Esophagus squamous epithelium (tissue), 5 donors: Measurements from ENCODE around the gene OCRL. TPM values are rescaled to one million over a fixed set of nuclear protein-coding genes. Genes with fewer than 3 reads are reported as not detected.

Experiments
- DNase-seq: peaks from one replicate; lab custom pipeline; 2025; lab: John Stamatoyannopoulos, UW
- H3K27ac ChIP-seq, 4 donors: fragments of 200-600 bp; sonication (generic); one replicate each; pipeline ENCODE4 v1.5.1; 2016 to 2019; ENCODE audit warnings: mild to moderate bottlenecking in 1 of 4
- H3K27me3 ChIP-seq, 4 donors: fragments of 200-600 bp; sonication (generic); 1 replicate in 3 of 4; 2 replicates in 1 of 4; pipeline versions ENCODE4 v1.5.1 to v1.6.0; 2017 to 2021; ENCODE audit warnings: antibody characterized with exemption in 1 of 4
- H3K36me3 ChIP-seq, 3 donors: fragments of 200-600 bp; sonication (generic); one replicate each; pipeline ENCODE4 v1.5.1; 2016 to 2019
- H3K4me1 ChIP-seq, 3 donors: fragments of 200-600 bp; sonication (generic); one replicate each; pipeline ENCODE4 v1.5.1; 2017 to 2019
- H3K4me3 ChIP-seq, 4 donors: fragments of 200-600 bp; sonication (generic); 1 replicate in 3 of 4; 2 replicates in 1 of 4; pipeline ENCODE4 v1.5.1; 2016 to 2019; ENCODE audit warnings: mild to moderate bottlenecking in 2 of 4, moderate library complexity in 1 of 4
- H3K9me3 ChIP-seq, 3 donors: fragments of 200-600 bp; sonication (generic); one replicate each; pipeline ENCODE4 v1.5.1; 2016 to 2019
- CTCF ChIP-seq, 6 experiments: fragments of 450-650 bp in 4 of 6; fragments of 200-600 bp in 2 of 6; sonication (generic) in 2 of 6; IDR thresholded peaks; one replicate each; pipeline ENCODE4 v1.5.1; 2016 to 2019; ENCODE audit warnings: antibody characterized with exemption in 6 of 6, mild to moderate bottlenecking in 4 of 6, moderate library complexity in 4 of 6
- POLR2A ChIP-seq, 4 donors: fragments of 450-650 bp; IDR thresholded peaks; one replicate each; pipeline ENCODE4 v1.6.1; 2017; ENCODE audit warnings: antibody characterized with exemption in 4 of 4, mild to moderate bottlenecking in 4 of 4, moderate library complexity in 3 of 4
- WGBS, 2 donors: methylation state at CpG; one replicate each; pipeline ENCODE4 v1.1.5; 2018; 5-methylcytosine and 5-hydroxymethylcytosine counted together
- intact Hi-C: fragments of 100-400 bp; cut with DNase I; formaldehyde crosslinking; loops from one replicate; pipeline ENCODE4 v1.15.0; 2022
- total RNA-seq, 4 donors: library from RNA; depleted of rRNA; stranded (reverse); fragments of >200 nt; gene quantifications; one replicate each; pipeline ENCODE4 v1.1.0, GENCODE V29; 2016
- donor health status: DM: yes; HTN: yes; CAD: no.

OCRL gene
- total RNA-seq, 4 donors from 2014 or later = 7.9 to 13.4 (median 10.7) TPM

GRCh38 chrX:129496625-129497024 lies 43.4 kb upstream of the OCRL start:
- 82 to 86% methylated on average over 6 of the region's 6 CpGs for WGBS, 2 donors
- TF ChIP-seq POLR2A (IDR thresholded peaks at IDR 0.05) (no peak), CTCF (IDR thresholded peaks at IDR 0.05) (no peak)
- Histone ChIP-seq H3K27ac (no peak overlapping the region), H3K4me3 (no peak overlapping the region), H3K36me3 (peaks cover 0 to 40% (median 0%) of the 10 kb centered on the region in 3 donors), H3K27me3 (no peaks in the 10 kb centered on the region), H3K9me3 (no peaks in the 10 kb centered on the region), H3K4me1 (no peaks in the 10 kb centered on the region)
- no peak for DNase-seq
- intact Hi-C loops = no loop called here

GRCh38 chrX:129497146-129497843 lies 42.8 kb upstream of the OCRL start:
- WGBS, 2 donors = 64 to 81% methylated on average over 3 of the region's 3 CpGs
- H3K4me3 ChIP-seq = no peak overlapping the region
- TF ChIP-seq CTCF (IDR thresholded peaks at IDR 0.05) = no peak
- TF ChIP-seq POLR2A (IDR thresholded peaks at IDR 0.05) = no peak
- H3K27me3 ChIP-seq = no peaks in the 10 kb centered on the region
- H3K27ac ChIP-seq = no peak overlapping the region
- peaks cover 0 to 42% (median 0%) of the 10 kb centered on the region in 3 donors for H3K36me3 ChIP-seq
- DNase-seq = no peak
- intact Hi-C loops = no loop called here
- no peaks in the 10 kb centered on the region for H3K9me3 ChIP-seq
- no peaks in the 10 kb centered on the region for H3K4me1 ChIP-seq

- Histone ChIP-seq H3K9me3 (no peaks in the 10 kb centered on the region), H3K4me3 (no peak overlapping the region), H3K27me3 (no peaks in the 10 kb centered on the region), H3K4me1 (no peaks in the 10 kb centered on the region), H3K36me3 (peaks cover 0 to 9% (median 0%) of the 10 kb centered on the region in 3 donors), H3K27ac (no peak overlapping the region)
- 71 to 96% methylated on average over 7 of the region's 7 CpGs for WGBS, 2 donors
- TF ChIP-seq POLR2A (IDR thresholded peaks at IDR 0.05) (no peak), CTCF (IDR thresholded peaks at IDR 0.05) (no peak)
- DNase-seq = no peak
- intact Hi-C loops = no loop called here
Observed at GRCh38 chrX:129510331-129510730, 29.7 kb upstream of the OCRL start.

- TF ChIP-seq CTCF (IDR thresholded peaks at IDR 0.05) = no peak
- TF ChIP-seq POLR2A (IDR thresholded peaks at IDR 0.05) = no peak
- Histone ChIP-seq H3K27ac (no peak overlapping the region), H3K9me3 (no peaks in the 10 kb centered on the region), H3K4me3 (no peak overlapping the region), H3K27me3 (no peaks in the 10 kb centered on the region), H3K36me3 (peaks cover 0 to 10% (median 0%) of the 10 kb centered on the region in 3 donors), H3K4me1 (no peaks in the 10 kb centered on the region)
- DNase-seq = no peak
- WGBS, 2 donors = 70 to 88% methylated on average over 5 of the region's 5 CpGs
- intact Hi-C loops = no loop called here
Observed at GRCh38 chrX:129511689-129512088, 28.4 kb upstream of the OCRL start.

GRCh38 chrX:129512409-129512808 lies 27.6 kb upstream of the OCRL start:
- no peak for DNase-seq
- no peak overlapping the region for H3K4me3 ChIP-seq
- H3K9me3 ChIP-seq = no peaks in the 10 kb centered on the region
- H3K36me3 ChIP-seq = peaks cover 0 to 10% (median 0%) of the 10 kb centered on the region in 3 donors
- H3K27me3 ChIP-seq = no peaks in the 10 kb centered on the region
- TF ChIP-seq CTCF (IDR thresholded peaks at IDR 0.05) = no peak
- no peak for TF ChIP-seq POLR2A (IDR thresholded peaks at IDR 0.05)
- 76 to 88% methylated on average over 2 of the region's 2 CpGs for WGBS, 2 donors
- no peaks in the 10 kb centered on the region for H3K4me1 ChIP-seq
- intact Hi-C loops = no loop called here
- no peak overlapping the region for H3K27ac ChIP-seq
